ENCODE measurements around the gene EPAS1. TPM values are rescaled to one million over a fixed set of nuclear protein-coding genes. Genes with fewer than 3 reads are reported as not detected.

EPAS1 gene
- total and polyA plus RNA-seq, 2 of the 13 experiments (the other 11 are each of a cell fraction or from before 2014, with no cell fraction given): 47.1 to 182 TPM

GRCh38 chr2:46306330-46306751, 9.1 kb downstream of the EPAS1 start (continued):
- TF ChIP-seq ZNF503 (CRISPR knock-in tag; IDR thresholded peaks at IDR 0.05) (peak; percentile 73; the same call in 1 of the 2 replicates), PRDM10 (CRISPR knock-in tag; IDR thresholded peaks at IDR 0.05; ENCODE audit: low read depth) (peak; percentile 73), KMT2A (CRISPR knock-in tag; IDR thresholded peaks at IDR 0.05) (no peak), SOX6 (IDR thresholded peaks at IDR 0.05) (no peak), SOX6 (CRISPR knock-in tag; IDR thresholded peaks at IDR 0.05) (peak; percentile 92), GATA4 (IDR thresholded peaks at IDR 0.05; ENCODE audit: borderline replicate concordance, low read depth) (peak; percentile 92; the same call in 1 of the 2 replicates), MXD1 (CRISPR knock-in tag; IDR thresholded peaks at IDR 0.05) (no peak), DRAP1 (CRISPR knock-in tag; IDR thresholded peaks at IDR 0.05) (peak; percentile 82), ZNF563 (CRISPR knock-in tag; IDR thresholded peaks at IDR 0.05) (no peak), ZNF800 (CRISPR knock-in tag; IDR thresholded peaks at IDR 0.05) (peak; percentile 60; the same call in 1 of the 2 replicates), ZBTB42 (CRISPR knock-in tag; IDR thresholded peaks at IDR 0.05) (no peak), HOXA5 (CRISPR knock-in tag; IDR thresholded peaks at IDR 0.05) (peak; percentile 22; the same call in 1 of the 2 replicates), MIXL1 (CRISPR knock-in tag; IDR thresholded peaks at IDR 0.05) (peak; percentile 97), ZBTB25 (CRISPR knock-in tag; IDR thresholded peaks at IDR 0.05) (peak; percentile 94), ZFP36L1 (CRISPR knock-in tag; IDR thresholded peaks at IDR 0.05) (peak; percentile 93), JUND (CRISPR knock-in tag; IDR thresholded peaks at IDR 0.05) (peak; percentile 60; the same call in 1 of the 2 replicates), ZNF331 (CRISPR knock-in tag; IDR thresholded peaks at IDR 0.05) (peak; percentile 76; the same call in 1 of the 2 replicates), ZNF33A (CRISPR knock-in tag; IDR thresholded peaks at IDR 0.05; ENCODE audit: borderline replicate concordance) (0 out of 2 replicates have a peak, but pooled peaks have one; percentile 1), ZNF580 (CRISPR knock-in tag; IDR thresholded peaks at IDR 0.05; ENCODE audit: borderline replicate concordance, low read depth) (peak; percentile 48; the same call in 1 of the 2 replicates), KDM4B (CRISPR knock-in tag; IDR thresholded peaks at IDR 0.05) (peak; percentile 78), PRMT3 (CRISPR knock-in tag; IDR thresholded peaks at IDR 0.05; ENCODE audit: borderline replicate concordance, low read depth) (no peak), POLR2A (IDR thresholded peaks at IDR 0.05; ENCODE audit: insufficient read depth in 1 of 2, low read depth in 2 of 2, low read length in 2 of 2) (peak in 1 of 2 experiments; percentile 52; a peak in 3 of 4 replicates)
